Measurements from ENCODE around the gene RXFP3. TPM values are rescaled to one million over a fixed set of nuclear protein-coding genes. Genes with fewer than 3 reads are reported as not detected.
"Not testable (repeated sequence)": the region's sequence is repeated elsewhere in the genome, so short reads cannot be mapped to it uniquely, and the experiment has no call there.

RXFP3 gene
- total RNA-seq, 1 donor from 2014 or later: not detected

- H3K27ac ChIP-seq: no peak overlapping the region
- H3K4me3 ChIP-seq: no peak overlapping the region
- TF ChIP-seq CTCF (IDR thresholded peaks at IDR 0.05) (no peak), POLR2A (IDR thresholded peaks at IDR 0.05) (no peak), POLR2AphosphoS5 (IDR thresholded peaks at IDR 0.05; ENCODE audit: insufficient read depth in 1 of 2, low read depth in 1 of 2) (no peak)
- intact Hi-C loops (cut with DNase I): no loop called here
- no peaks in the 10 kb centered on the region for H3K27me3 ChIP-seq
- H3K36me3 ChIP-seq: no peaks in the 10 kb centered on the region
- no peaks in the 10 kb centered on the region for H3K4me1 ChIP-seq
- DNase-seq (ENCODE audit: extremely low spot score in 2 of 2): no peak
- no peaks in the 10 kb centered on the region for H3K9me3 ChIP-seq
Observed at GRCh38 chr5:33938881-33939280, 2.7 kb downstream of the RXFP3 start.

- no peak overlapping the region for H3K4me3 ChIP-seq
- H3K27me3 ChIP-seq: no peaks in the 10 kb centered on the region
- H3K27ac ChIP-seq: no peak overlapping the region
- H3K4me1 ChIP-seq: no peaks in the 10 kb centered on the region
- intact Hi-C loops (cut with DNase I): no loop called here
- H3K36me3 ChIP-seq: no peaks in the 10 kb centered on the region
- no peak for DNase-seq (ENCODE audit: extremely low spot score in 2 of 2)
- TF ChIP-seq POLR2AphosphoS5 (IDR thresholded peaks at IDR 0.05; ENCODE audit: insufficient read depth in 1 of 2, low read depth in 1 of 2) (no peak), POLR2A (IDR thresholded peaks at IDR 0.05) (no peak), CTCF (IDR thresholded peaks at IDR 0.05) (no peak)
- H3K9me3 ChIP-seq: no peaks in the 10 kb centered on the region
Observed at GRCh38 chr5:33939556-33940262, 3.5 kb downstream of the RXFP3 start.

GRCh38 chr5:33941090-33941489, 4.9 kb downstream of the RXFP3 start:
- H3K4me1 ChIP-seq: no peaks in the 10 kb centered on the region
- no peaks in the 10 kb centered on the region for H3K27me3 ChIP-seq
- intact Hi-C loops (cut with DNase I): no loop called here
- no peak overlapping the region for H3K27ac ChIP-seq
- DNase-seq (ENCODE audit: extremely low spot score in 2 of 2): no peak
- H3K4me3 ChIP-seq: no peak overlapping the region
- no peaks in the 10 kb centered on the region for H3K36me3 ChIP-seq
- TF ChIP-seq POLR2A (IDR thresholded peaks at IDR 0.05): no peak
- TF ChIP-seq POLR2AphosphoS5 (IDR thresholded peaks at IDR 0.05; ENCODE audit: insufficient read depth in 1 of 2, low read depth in 1 of 2): no peak
- no peak for TF ChIP-seq CTCF (IDR thresholded peaks at IDR 0.05)
- no peaks in the 10 kb centered on the region for H3K9me3 ChIP-seq

- DNase-seq (ENCODE audit: extremely low spot score in 2 of 2): no peak
- intact Hi-C loops (cut with DNase I): no loop called here
Observed at GRCh38 chr5:33944543-33945132, 8.5 kb downstream of the RXFP3 start.

GRCh38 chr5:33952175-33952574, 16.0 kb downstream of the RXFP3 start:
- H3K27me3 ChIP-seq; DNase-seq (ENCODE audit: extremely low spot score in 2 of 2); H3K36me3 ChIP-seq; intact Hi-C loops (cut with DNase I); H3K4me3 ChIP-seq; H3K9me3 ChIP-seq; H3K27ac ChIP-seq; H3K4me1 ChIP-seq: not testable (repeated sequence)

More at GRCh38 chr5:33944543-33945132, 8.5 kb downstream of the RXFP3 start:
- H3K4me1 ChIP-seq: no peaks in the 10 kb centered on the region
- TF ChIP-seq CTCF (IDR thresholded peaks at IDR 0.05) (no peak), POLR2AphosphoS5 (IDR thresholded peaks at IDR 0.05; ENCODE audit: insufficient read depth in 1 of 2, low read depth in 1 of 2) (no peak), POLR2A (IDR thresholded peaks at IDR 0.05) (no peak)
- no peaks in the 10 kb centered on the region for H3K27me3 ChIP-seq
- H3K4me3 ChIP-seq: no peak overlapping the region
- no peak overlapping the region for H3K27ac ChIP-seq
- H3K9me3 ChIP-seq: no peaks in the 10 kb centered on the region
- H3K36me3 ChIP-seq: no peaks in the 10 kb centered on the region
